Naive thymus-derived CD4-positive, alpha-beta T cell (primary cell): Measurements from ENCODE around the gene ABHD17B. TPM values are rescaled to one million over a fixed set of nuclear protein-coding genes. Genes with fewer than 3 reads are reported as not detected.

Experiments
- ATAC-seq: fragments of 150-1000 bp; cut with Tn5 transposase; 2 replicates; pipeline ENCODE4 v1.10.0; 2021; ENCODE audit warnings: mild to moderate bottlenecking, moderate library complexity
- CTCF ChIA-PET: fragments of 350-600 bp; sonication (Branson Sonifier 250); formaldehyde crosslinking; loops from one replicate; lab custom pipeline; 2021; ENCODE audit warnings: antibody characterized with exemption; lab: Charles Lee
- POLR2A ChIA-PET: fragments of 350-600 bp; sonication (Branson Sonifier 250); formaldehyde crosslinking; loops from one replicate; lab custom pipeline; 2021; ENCODE audit warnings: antibody characterized with exemption, inconsistent platforms; lab: Charles Lee
- DNase-seq, 9 donors: peaks; one replicate each; pipeline versions ENCODE4 v3.0.0 to v3.0.0-alpha.2; 2020 to 2022; ENCODE audit warnings: mixed read lengths in 1 of 9
- H3K27ac ChIP-seq: one replicate; pipeline ENCODE4 v1.7.0; 2013; ENCODE audit warnings: mild to moderate bottlenecking, low read depth, low read length, moderate library complexity
- H3K27me3 ChIP-seq, 2 donors: one replicate each; pipeline ENCODE4 v1.7.0; 2013; ENCODE audit warnings: low read length in 2 of 2, mild to moderate bottlenecking in 2 of 2, moderate library complexity in 2 of 2; ENCODE audit not compliant: control insufficient read depth in 2 of 2, insufficient read depth in 2 of 2
- H3K36me3 ChIP-seq, 3 experiments: 1 replicate in 2 of 3; 2 replicates in 1 of 3; pipeline ENCODE4 v1.7.0; 2013; ENCODE audit warnings: low read length in 3 of 3, mild to moderate bottlenecking in 3 of 3, moderate library complexity in 1 of 3; ENCODE audit not compliant: insufficient read depth in 3 of 3, control insufficient read depth in 2 of 3
- H3K4me1 ChIP-seq, 2 donors: one replicate each; pipeline ENCODE4 v1.7.0; 2013; ENCODE audit warnings: low read length in 2 of 2, mild to moderate bottlenecking in 2 of 2, moderate library complexity in 1 of 2; ENCODE audit not compliant: control insufficient read depth in 2 of 2, insufficient read depth in 2 of 2
- H3K4me3 ChIP-seq: 2 replicates; pipeline ENCODE4 v1.7.0; 2013; ENCODE audit warnings: mild to moderate bottlenecking, low read length
- H3K9me3 ChIP-seq, 3 experiments: 1 replicate in 2 of 3; 2 replicates in 1 of 3; pipeline ENCODE4 v1.7.0; 2013; ENCODE audit warnings: low read length in 3 of 3; ENCODE audit not compliant: control insufficient read depth in 2 of 3
- H3K27ac Mint-ChIP-seq, 9 donors: one replicate each; pipeline ENCODE4 v1.8.0; 2020 to 2022; ENCODE audit warnings: mixed read lengths in 9 of 9, mild to moderate bottlenecking in 8 of 9, moderate library complexity in 5 of 9, inconsistent platforms in 2 of 9
- H3K27me3 Mint-ChIP-seq, 5 donors: one replicate each; pipeline ENCODE4 v1.8.0; 2021 to 2022; ENCODE audit warnings: mixed read lengths in 5 of 5, mild to moderate bottlenecking in 1 of 5
- H3K36me3 Mint-ChIP-seq, 5 donors: one replicate each; pipeline ENCODE4 v1.8.0; 2020 to 2022; ENCODE audit warnings: mixed read lengths in 5 of 5, mild to moderate bottlenecking in 3 of 5, inconsistent platforms in 1 of 5
- H3K4me1 Mint-ChIP-seq, 7 donors: one replicate each; pipeline ENCODE4 v1.8.0; 2020 to 2022; ENCODE audit warnings: mixed read lengths in 7 of 7, mild to moderate bottlenecking in 3 of 7, inconsistent platforms in 1 of 7
- H3K4me3 Mint-ChIP-seq, 10 donors: one replicate each; pipeline ENCODE4 v1.8.0; 2020 to 2022; ENCODE audit warnings: mild to moderate bottlenecking in 10 of 10, mixed read lengths in 10 of 10, moderate library complexity in 6 of 10, inconsistent platforms in 2 of 10
- H3K9me3 Mint-ChIP-seq, 11 donors: one replicate each; pipeline ENCODE4 v1.8.0; 2020 to 2022; ENCODE audit warnings: mixed read lengths in 11 of 11, mild to moderate bottlenecking in 4 of 11, inconsistent platforms in 1 of 11, moderate library complexity in 1 of 11
- intact Hi-C, 2 donors: fragments of 100-400 bp; cut with micrococcal nuclease; formaldehyde crosslinking; loops; one replicate each; pipeline ENCODE4 v1.15.1; 2023
- polyA plus RNA-seq, 2 donors: library from polyadenylated mRNA; unstranded; fragments of 300-500 nt; fragmentation: Illumina TruSeq; gene quantifications; one replicate each; pipeline ENCODE4 v1.2.3, GENCODE V29; 2021
- total RNA-seq, 6 experiments: library from RNA in 5 of 6; stranded (reverse) in 5 of 6; gene quantifications; 1 replicate in 5 of 6; 2 replicates in 1 of 6; pipeline ENCODE4 v1.2.3 and lab custom pipeline; 2021 to 2026

The ABHD17B gene
- total and polyA plus RNA-seq, 7 experiments from 2014 or later = 9.9 to 26.1 (median 19.4) TPM

GRCh38 chr9:71887362-71887761 is 23.6 kb downstream of the ABHD17B start:
- intact Hi-C loops = loop anchor here in 1 of 2 donors (5.0 kb wide), 1 partner anchor 45 kb away; no protein-coding TSS in a partner anchor
- no peak for ATAC-seq
- Histone ChIP-seq H3K9me3 (peaks cover 0 to 5% (median 0%) of the 10 kb centered on the region in 3 experiments), H3K27ac (no peak overlapping the region), H3K27me3 (no peaks in the 10 kb centered on the region), H3K4me3 (no peak overlapping the region), H3K36me3 (no peaks in the 10 kb centered on the region), H3K4me1 (peaks cover 0 to 16% of the 10 kb centered on the region in 2 donors)
- peak overlapping the region in 5 of 9 donors; percentile 25 to 60 (median 42) for H3K27ac Mint-ChIP-seq
- peaks cover 5 to 42% (median 26%) of the 10 kb centered on the region in 5 donors for H3K36me3 Mint-ChIP-seq
- H3K27me3 Mint-ChIP-seq = no peaks in the 10 kb centered on the region
- CTCF ChIA-PET = no interaction called here
- no peak for DNase-seq
- peaks cover 31 to 61% (median 44%) of the 10 kb centered on the region in 7 donors for H3K4me1 Mint-ChIP-seq
- peak overlapping the region in 5 of 10 donors; percentile 1 to 69 (median 29) for H3K4me3 Mint-ChIP-seq
- peaks cover 4 to 25% (median 13%) of the 10 kb centered on the region in 11 donors for H3K9me3 Mint-ChIP-seq
- POLR2A ChIA-PET = interaction anchor here (0.5 kb wide), 1 partner anchor 148 kb away, joined by 3 read pairs; no protein-coding TSS in a partner anchor

GRCh38 chr9:71886541-71886940 is 24.5 kb downstream of the ABHD17B start:
- ChIA-PET CTCF (interaction anchor here (0.6 kb wide), 1 partner anchor 33 kb away, joined by 3 read pairs; no protein-coding TSS in a partner anchor), POLR2A (interaction anchor here (0.6 to 0.9 kb wide), 2 partner anchors 11 to 34 kb away, joined by 3 to 5 read pairs; no protein-coding TSS in a partner anchor)
- Mint-ChIP-seq H3K36me3 (peaks cover 5 to 49% (median 31%) of the 10 kb centered on the region in 5 donors), H3K27ac (peak overlapping the region in 6 of 9 donors; percentile 25 to 76 (median 58)), H3K27me3 (no peaks in the 10 kb centered on the region), H3K9me3 (peaks cover 4 to 31% (median 14%) of the 10 kb centered on the region in 11 donors), H3K4me1 (peaks cover 31 to 62% (median 44%) of the 10 kb centered on the region in 7 donors), H3K4me3 (peak overlapping the region in 7 of 10 donors; percentile 28 to 58 (median 45))
- H3K36me3 ChIP-seq = no peaks in the 10 kb centered on the region
- no peaks in the 10 kb centered on the region for H3K27me3 ChIP-seq
- DNase-seq (peak in 3 of 9 donors; percentile 9 to 15 (median 13)), ATAC-seq (no peak)
- peaks cover 0 to 16% of the 10 kb centered on the region in 2 donors for H3K4me1 ChIP-seq
- H3K27ac ChIP-seq = no peak overlapping the region
- no peak overlapping the region for H3K4me3 ChIP-seq
- intact Hi-C loops = loop anchor here (1.0 to 5.0 kb wide), 2 partner anchors 11 to 44 kb away; no protein-coding TSS in a partner anchor
- peaks cover 0 to 12% (median 0%) of the 10 kb centered on the region in 3 experiments for H3K9me3 ChIP-seq

GRCh38 chr9:71886015-71886414 is 25.0 kb downstream of the ABHD17B start:
- CTCF ChIA-PET = interaction anchor here (0.6 kb wide), 1 partner anchor 33 kb away, joined by 3 read pairs; no protein-coding TSS in a partner anchor
- H3K27ac Mint-ChIP-seq = peak overlapping the region in 3 of 9 donors; percentile 32 to 76 (median 60)
- H3K27ac ChIP-seq = no peak overlapping the region

GRCh38 chr9:71885467-71885866 is 25.5 kb downstream of the ABHD17B start:
- peaks cover 0 to 16% of the 10 kb centered on the region in 2 donors for H3K4me1 ChIP-seq
- Mint-ChIP-seq H3K27ac (peak overlapping the region in 6 of 9 donors; percentile 29 to 67 (median 44)), H3K27me3 (no peaks in the 10 kb centered on the region), H3K4me1 (peaks cover 28 to 58% (median 47%) of the 10 kb centered on the region in 7 donors), H3K36me3 (peaks cover 12 to 54% (median 40%) of the 10 kb centered on the region in 5 donors), H3K9me3 (peaks cover 7 to 41% (median 20%) of the 10 kb centered on the region in 11 donors), H3K4me3 (peak overlapping the region in 2 of 10 donors; percentile 14 to 24)
- no peaks in the 10 kb centered on the region for H3K36me3 ChIP-seq
- DNase-seq = no peak
- no peak for ATAC-seq
- peaks cover 0 to 13% (median 0%) of the 10 kb centered on the region in 3 experiments for H3K9me3 ChIP-seq
- CTCF ChIA-PET = no interaction called here
- intact Hi-C loops = loop anchor here in 1 of 2 donors (5.0 kb wide), 1 partner anchor 43 kb away; no protein-coding TSS in a partner anchor
- H3K4me3 ChIP-seq = no peak overlapping the region
- no peaks in the 10 kb centered on the region for H3K27me3 ChIP-seq
- no peak overlapping the region for H3K27ac ChIP-seq
- POLR2A ChIA-PET = no interaction called here

More at GRCh38 chr9:71886015-71886414, 25.0 kb downstream of the ABHD17B start:
- POLR2A ChIA-PET = interaction anchor here (0.6 to 0.9 kb wide), 2 partner anchors 11 to 35 kb away, joined by 3 to 5 read pairs; no protein-coding TSS in a partner anchor
- intact Hi-C loops = loop anchor here (1.0 to 5.0 kb wide), 2 partner anchors 11 to 44 kb away; no protein-coding TSS in a partner anchor
- H3K4me1 Mint-ChIP-seq = peaks cover 29 to 59% (median 44%) of the 10 kb centered on the region in 7 donors
- no peak for DNase-seq
- peaks cover 4 to 36% (median 17%) of the 10 kb centered on the region in 11 donors for H3K9me3 Mint-ChIP-seq
- peaks cover 0 to 13% (median 0%) of the 10 kb centered on the region in 3 experiments for H3K9me3 ChIP-seq
- H3K27me3 Mint-ChIP-seq = no peaks in the 10 kb centered on the region
- no peak overlapping the region for H3K4me3 ChIP-seq
- H3K36me3 Mint-ChIP-seq = peaks cover 10 to 51% (median 37%) of the 10 kb centered on the region in 5 donors
- H3K36me3 ChIP-seq = no peaks in the 10 kb centered on the region
- H3K4me3 Mint-ChIP-seq = peak overlapping the region in 2 of 10 donors; percentile 41 to 47
- no peaks in the 10 kb centered on the region for H3K27me3 ChIP-seq
- no peak for ATAC-seq
- H3K4me1 ChIP-seq = peaks cover 0 to 16% of the 10 kb centered on the region in 2 donors

GRCh38 chr9:71884005-71884404 is 27.0 kb downstream of the ABHD17B start:
- peaks cover 19 to 59% (median 51%) of the 10 kb centered on the region in 5 donors for H3K36me3 Mint-ChIP-seq
- H3K4me1 Mint-ChIP-seq = peaks cover 27 to 59% (median 49%) of the 10 kb centered on the region in 7 donors
- ATAC-seq = no peak

GRCh38 chr9:71879644-71880174 is 31.3 kb downstream of the ABHD17B start:
- ATAC-seq (no peak), DNase-seq (no peak)
- H3K9me3 Mint-ChIP-seq = peaks cover 10 to 71% (median 40%) of the 10 kb centered on the region in 11 donors
- H3K27ac Mint-ChIP-seq = peak overlapping the region in 1 of 9 donors; percentile 11
- H3K4me1 ChIP-seq = no peaks in the 10 kb centered on the region
- peaks cover 0 to 27% (median 0%) of the 10 kb centered on the region in 3 experiments for H3K9me3 ChIP-seq
- H3K4me3 ChIP-seq = no peak overlapping the region
- ChIA-PET CTCF (no interaction called here), POLR2A (no interaction called here)
- H3K36me3 Mint-ChIP-seq = peaks cover 26 to 66% (median 59%) of the 10 kb centered on the region in 5 donors
- H3K36me3 ChIP-seq = no peaks in the 10 kb centered on the region
- H3K27me3 Mint-ChIP-seq = no peaks in the 10 kb centered on the region
- intact Hi-C loops = no loop called here
- peak overlapping the region in 1 of 10 donors; percentile 22 for H3K4me3 Mint-ChIP-seq
- H3K27ac ChIP-seq = no peak overlapping the region
- peaks cover 10 to 39% (median 27%) of the 10 kb centered on the region in 7 donors for H3K4me1 Mint-ChIP-seq
- H3K27me3 ChIP-seq = no peaks in the 10 kb centered on the region

More at GRCh38 chr9:71884005-71884404, 27.0 kb downstream of the ABHD17B start:
- Mint-ChIP-seq H3K27ac (peak overlapping the region in 1 of 9 donors; percentile 14), H3K9me3 (peaks cover 7 to 56% (median 28%) of the 10 kb centered on the region in 11 donors), H3K4me3 (no peak overlapping the region), H3K27me3 (no peaks in the 10 kb centered on the region)
- H3K27ac ChIP-seq = no peak overlapping the region
- intact Hi-C loops = no loop called here
- no peak overlapping the region for H3K4me3 ChIP-seq
- peaks cover 0 to 18% (median 0%) of the 10 kb centered on the region in 3 experiments for H3K9me3 ChIP-seq
- no peak for DNase-seq
- POLR2A ChIA-PET = no interaction called here
- H3K27me3 ChIP-seq = no peaks in the 10 kb centered on the region
- CTCF ChIA-PET = interaction anchor here (0.6 to 0.7 kb wide), 2 partner anchors 24 to 436 kb away, joined by 3 read pairs; no protein-coding TSS in a partner anchor
- H3K4me1 ChIP-seq = peaks cover 0 to 16% of the 10 kb centered on the region in 2 donors
- H3K36me3 ChIP-seq = no peaks in the 10 kb centered on the region
